Esophagus muscularis mucosa (tissue), 4 donors: ENCODE measurements around the gene OR10J4.

Experiments
- EP300 ChIP-seq: sonication (generic); formaldehyde crosslinking; IDR thresholded peaks from one replicate; pipeline ENCODE4 v1.6.1; 2017; ENCODE audit warnings: antibody characterized with exemption
- POLR2AphosphoS5 ChIP-seq, 2 donors: sonication (generic); formaldehyde crosslinking; IDR thresholded peaks; one replicate each; pipeline ENCODE4 v1.6.1; 2017; ENCODE audit warnings: antibody characterized with exemption in 2 of 2
- TF ChIP-seq, protein P1 (sequence below), 3 experiments: fragments of 200-600 bp in 2 of 3; fragments of 450-650 bp in 1 of 3; sonication (generic) in 2 of 3; IDR thresholded peaks; one replicate each; pipeline ENCODE4 v1.5.1; 2017 to 2019; ENCODE audit warnings: antibody characterized with exemption in 3 of 3, mild to moderate bottlenecking in 2 of 3, moderate library complexity in 1 of 3

DNA sequence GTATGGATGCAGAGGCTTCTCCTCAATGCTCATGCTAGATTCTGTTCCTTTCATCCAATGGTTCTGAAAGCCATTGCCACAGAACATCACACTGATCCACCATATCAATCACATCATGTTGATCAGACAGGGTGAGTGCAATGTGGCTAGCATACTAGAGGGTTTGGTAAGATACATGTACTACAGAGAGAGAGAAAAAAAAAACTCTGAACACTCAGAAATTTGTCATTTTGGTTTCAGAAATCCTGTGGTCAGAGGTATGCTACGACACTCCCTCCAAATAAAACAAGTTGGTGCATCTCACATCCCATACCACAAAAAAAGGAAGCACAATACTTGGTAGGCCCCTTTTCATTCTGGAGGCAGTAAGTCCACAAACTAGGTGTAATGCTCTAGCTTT, 42.9 kb downstream of the OR10J4 start:
- TF ChIP-seq, protein P1, sequence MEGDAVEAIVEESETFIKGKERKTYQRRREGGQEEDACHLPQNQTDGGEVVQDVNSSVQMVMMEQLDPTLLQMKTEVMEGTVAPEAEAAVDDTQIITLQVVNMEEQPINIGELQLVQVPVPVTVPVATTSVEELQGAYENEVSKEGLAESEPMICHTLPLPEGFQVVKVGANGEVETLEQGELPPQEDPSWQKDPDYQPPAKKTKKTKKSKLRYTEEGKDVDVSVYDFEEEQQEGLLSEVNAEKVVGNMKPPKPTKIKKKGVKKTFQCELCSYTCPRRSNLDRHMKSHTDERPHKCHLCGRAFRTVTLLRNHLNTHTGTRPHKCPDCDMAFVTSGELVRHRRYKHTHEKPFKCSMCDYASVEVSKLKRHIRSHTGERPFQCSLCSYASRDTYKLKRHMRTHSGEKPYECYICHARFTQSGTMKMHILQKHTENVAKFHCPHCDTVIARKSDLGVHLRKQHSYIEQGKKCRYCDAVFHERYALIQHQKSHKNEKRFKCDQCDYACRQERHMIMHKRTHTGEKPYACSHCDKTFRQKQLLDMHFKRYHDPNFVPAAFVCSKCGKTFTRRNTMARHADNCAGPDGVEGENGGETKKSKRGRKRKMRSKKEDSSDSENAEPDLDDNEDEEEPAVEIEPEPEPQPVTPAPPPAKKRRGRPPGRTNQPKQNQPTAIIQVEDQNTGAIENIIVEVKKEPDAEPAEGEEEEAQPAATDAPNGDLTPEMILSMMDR (IDR thresholded peaks at IDR 0.05): no peak
- TF ChIP-seq POLR2AphosphoS5 (IDR thresholded peaks at IDR 0.05): no peak
- no peak for TF ChIP-seq EP300
